Liver (tissue), 9 donors: ENCODE data around the gene PREB. TPM values are rescaled to one million over a fixed set of nuclear protein-coding genes. Genes with fewer than 3 reads are reported as not detected.

ENCODE experiments used
- DNase-seq: peaks from one replicate; pipeline ENCODE4 v3.0.0-alpha.2; 2017; ENCODE audit warnings: low spot score
- H3K27ac ChIP-seq, 2 donors: one replicate each; pipeline ENCODE4 v1.7.0; 2013; ENCODE audit warnings: inconsistent platforms in 2 of 2, low read length in 2 of 2, control low read depth in 1 of 2, low read depth in 1 of 2, mild to moderate bottlenecking in 1 of 2
- H3K27me3 ChIP-seq, 4 donors: one replicate each; pipeline versions ENCODE4 v1.6.1 to v1.7.0; 2013; ENCODE audit warnings: low read length in 3 of 4, inconsistent platforms in 1 of 4, mild to moderate bottlenecking in 1 of 4, moderate library complexity in 1 of 4; ENCODE audit not compliant: control insufficient read depth in 4 of 4, insufficient read depth in 4 of 4
- H3K36me3 ChIP-seq, 4 donors: one replicate each; pipeline versions ENCODE4 v1.6.1 to v1.7.0; 2013; ENCODE audit warnings: low read length in 3 of 4, mild to moderate bottlenecking in 3 of 4, low read depth in 1 of 4, moderate library complexity in 1 of 4; ENCODE audit not compliant: control insufficient read depth in 4 of 4, insufficient read depth in 3 of 4
- H3K4me1 ChIP-seq, 4 donors: one replicate each; pipeline versions ENCODE4 v1.6.1 to v1.7.0; 2013; ENCODE audit warnings: low read length in 3 of 4, mild to moderate bottlenecking in 3 of 4, moderate library complexity in 1 of 4; ENCODE audit not compliant: control insufficient read depth in 4 of 4, insufficient read depth in 4 of 4
- H3K4me3 ChIP-seq, 3 donors: one replicate each; pipeline versions ENCODE4 v1.6.1 to v1.7.0; 2013; ENCODE audit warnings: low read length in 3 of 3, control low read depth in 1 of 3, low read depth in 1 of 3, mild to moderate bottlenecking in 1 of 3
- H3K9ac ChIP-seq, 2 donors: one replicate each; pipeline ENCODE4 v1.7.0; 2013; ENCODE audit warnings: low read length in 2 of 2, mild to moderate bottlenecking in 2 of 2, moderate library complexity in 2 of 2, control low read depth in 1 of 2, low read depth in 1 of 2
- H3K9me3 ChIP-seq, 4 donors: one replicate each; pipeline versions ENCODE4 v1.6.1 to v1.7.0; 2013; ENCODE audit warnings: low read length in 3 of 4; ENCODE audit not compliant: control insufficient read depth in 4 of 4
- ATF3 ChIP-seq: IDR thresholded peaks from 2 replicates; pipeline ENCODE4 v1.6.1; 2016; ENCODE audit warnings: antibody characterized with exemption
- EGR1 ChIP-seq, 2 donors: IDR thresholded peaks; 2 replicates each; pipeline ENCODE4 v1.6.1; 2016 to 2018; ENCODE audit warnings: antibody characterized with exemption in 2 of 2, low read depth in 2 of 2
- FOXA1 ChIP-seq: IDR thresholded peaks from 2 replicates; pipeline ENCODE4 v1.6.1; 2016; ENCODE audit warnings: antibody characterized with exemption
- FOXA2 ChIP-seq: IDR thresholded peaks from 2 replicates; pipeline ENCODE4 v1.6.1; 2016; ENCODE audit warnings: antibody characterized with exemption
- GABPA ChIP-seq, 2 donors: IDR thresholded peaks in 1 of 2; conservative IDR thresholded peaks in 1 of 2; 2 replicates each; pipeline ENCODE4 v1.6.1; 2016; ENCODE audit warnings: antibody characterized with exemption in 2 of 2, mild to moderate bottlenecking in 1 of 2, moderate library complexity in 1 of 2
- HNF4A ChIP-seq, 2 donors: conservative IDR thresholded peaks; 2 replicates each; pipeline ENCODE4 v1.6.1; 2016; ENCODE audit warnings: antibody characterized with exemption in 2 of 2, mild to moderate bottlenecking in 2 of 2
- HNF4G ChIP-seq: IDR thresholded peaks from 2 replicates; pipeline ENCODE4 v1.6.1; 2016; ENCODE audit warnings: antibody characterized with exemption
- JUND ChIP-seq, 2 donors: IDR thresholded peaks; 2 replicates each; pipeline ENCODE4 v1.6.1; 2016; ENCODE audit warnings: antibody characterized with exemption in 2 of 2
- MAX ChIP-seq: IDR thresholded peaks from 2 replicates; pipeline ENCODE4 v1.6.1; 2016; ENCODE audit warnings: antibody characterized with exemption
- NR2F2 ChIP-seq: IDR thresholded peaks from 2 replicates; pipeline ENCODE4 v1.6.1; 2016; ENCODE audit warnings: antibody characterized with exemption
- RAD21 ChIP-seq, 2 donors: IDR thresholded peaks; 2 replicates each; pipeline ENCODE4 v1.6.1; 2016; ENCODE audit warnings: antibody characterized with exemption in 2 of 2, mild to moderate bottlenecking in 2 of 2
- REST ChIP-seq: IDR thresholded peaks from 2 replicates; pipeline ENCODE4 v1.6.1; 2016; ENCODE audit warnings: antibody characterized with exemption, mild to moderate bottlenecking
- RXRA ChIP-seq, 2 donors: IDR thresholded peaks; 2 replicates each; pipeline ENCODE4 v1.6.1; 2017 to 2018; ENCODE audit warnings: antibody characterized with exemption in 2 of 2, mild to moderate bottlenecking in 1 of 2
- SP1 ChIP-seq: IDR thresholded peaks from 2 replicates; pipeline ENCODE4 v1.6.1; 2018; ENCODE audit warnings: antibody characterized with exemption, mild to moderate bottlenecking
- TAF1 ChIP-seq: conservative IDR thresholded peaks from 2 replicates; pipeline ENCODE4 v1.6.1; 2016; ENCODE audit warnings: antibody characterized with exemption, mild to moderate bottlenecking
- YY1 ChIP-seq: IDR thresholded peaks from 2 replicates; pipeline ENCODE4 v1.6.1; 2016; ENCODE audit warnings: antibody characterized with exemption, mild to moderate bottlenecking
- WGBS: extraction: QIAGEN DNeasy Blood & Tissue Kit; methylation state at CpG from one replicate; pipeline ENCODE4 v1.1.7; 2013; 5-methylcytosine and 5-hydroxymethylcytosine counted together
- polyA plus RNA-seq, 2 donors: library from polyadenylated mRNA; stranded (reverse) in 1 of 2; unstranded in 1 of 2; fragments of 200-250 nt in 1 of 2; fragments of >200 nt in 1 of 2; fragmentation: Nextera tagmentation in 1 of 2; extraction: Ambion mirVana in 1 of 2; gene quantifications; one replicate each; pipeline versions ENCODE4 v1.2.1 to v1.2.3, GENCODE V29; 2013 to 2015
- total RNA-seq, 2 donors: library from RNA; depleted of rRNA; stranded (reverse); fragments of >200 nt; gene quantifications; one replicate each; pipeline ENCODE4 v1.2.3, GENCODE V29; 2014
- TF ChIP-seq, protein P1 (sequence below): IDR thresholded peaks from 2 replicates; pipeline ENCODE4 v1.6.1; 2016; ENCODE audit warnings: antibody characterized with exemption
- TF ChIP-seq, protein P2 (sequence below): fragments of 150-350 bp; IDR thresholded peaks from 2 replicates; pipeline ENCODE4 v1.5.1; 2017; ENCODE audit warnings: improper control_type of control experiment, low read depth, low read length; ENCODE audit not compliant: missing input control
- donor health status: healthy.
- donor health status: healthy.
- donor health status: healthy.
- donor health status: healthy.
- donor health status: healthy.

Gene PREB
- total and polyA plus RNA-seq, 4 donors = 21.5 to 98.4 (median 60.9) TPM

DNA sequence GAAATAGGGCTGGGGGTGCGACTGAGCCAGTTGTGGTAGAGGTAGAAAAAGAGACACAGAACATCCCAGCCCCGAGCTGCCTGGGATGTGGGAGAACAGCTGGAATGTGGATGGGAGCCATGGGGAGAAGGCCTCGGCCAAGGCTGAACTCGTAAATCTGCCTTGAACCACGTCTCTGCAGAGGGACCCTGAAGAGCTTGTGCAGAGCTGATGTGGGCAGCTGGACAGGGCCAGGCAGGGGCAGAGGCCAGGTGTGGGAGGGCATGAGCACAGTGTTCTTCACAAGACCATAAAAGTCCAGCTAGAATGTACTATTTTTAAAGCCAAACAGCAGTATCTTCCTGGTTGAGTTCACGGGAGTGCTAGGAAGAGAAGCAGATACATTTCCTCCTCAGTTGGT, 20.1 kb upstream of the PREB start:
- H3K36me3 ChIP-seq = no peaks in the 10 kb centered on the region
- H3K27me3 ChIP-seq = no peaks in the 10 kb centered on the region
- no peak overlapping the region for H3K4me3 ChIP-seq
- TF ChIP-seq, protein P1, sequence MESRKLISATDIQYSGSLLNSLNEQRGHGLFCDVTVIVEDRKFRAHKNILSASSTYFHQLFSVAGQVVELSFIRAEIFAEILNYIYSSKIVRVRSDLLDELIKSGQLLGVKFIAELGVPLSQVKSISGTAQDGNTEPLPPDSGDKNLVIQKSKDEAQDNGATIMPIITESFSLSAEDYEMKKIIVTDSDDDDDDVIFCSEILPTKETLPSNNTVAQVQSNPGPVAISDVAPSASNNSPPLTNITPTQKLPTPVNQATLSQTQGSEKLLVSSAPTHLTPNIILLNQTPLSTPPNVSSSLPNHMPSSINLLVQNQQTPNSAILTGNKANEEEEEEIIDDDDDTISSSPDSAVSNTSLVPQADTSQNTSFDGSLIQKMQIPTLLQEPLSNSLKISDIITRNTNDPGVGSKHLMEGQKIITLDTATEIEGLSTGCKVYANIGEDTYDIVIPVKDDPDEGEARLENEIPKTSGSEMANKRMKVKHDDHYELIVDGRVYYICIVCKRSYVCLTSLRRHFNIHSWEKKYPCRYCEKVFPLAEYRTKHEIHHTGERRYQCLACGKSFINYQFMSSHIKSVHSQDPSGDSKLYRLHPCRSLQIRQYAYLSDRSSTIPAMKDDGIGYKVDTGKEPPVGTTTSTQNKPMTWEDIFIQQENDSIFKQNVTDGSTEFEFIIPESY = no peak
- TF ChIP-seq JUND (IDR thresholded peaks at IDR 0.05) = no peak
- no peak for TF ChIP-seq REST
- no peak for TF ChIP-seq HNF4A (conservative IDR thresholded peaks at IDR 0.05)
- TF ChIP-seq FOXA2 = no peak
- no peak for TF ChIP-seq EGR1 (IDR thresholded peaks at IDR 0.05; ENCODE audit: low read depth in 2 of 2)
- TF ChIP-seq HNF4G = no peak
- TF ChIP-seq SP1 = no peak
- TF ChIP-seq RAD21 (IDR thresholded peaks at IDR 0.05) = no peak
- TF ChIP-seq ATF3 = no peak
- no peak for TF ChIP-seq FOXA1
- TF ChIP-seq GABPA (IDR thresholded peaks at IDR 0.05 in 1 of 2, conservative IDR thresholded peaks at IDR 0.05 in 1 of 2) = no peak
- TF ChIP-seq YY1 = no peak
- TF ChIP-seq RXRA (IDR thresholded peaks at IDR 0.05) = no peak
- TF ChIP-seq MAX = no peak
- TF ChIP-seq, protein P2, sequence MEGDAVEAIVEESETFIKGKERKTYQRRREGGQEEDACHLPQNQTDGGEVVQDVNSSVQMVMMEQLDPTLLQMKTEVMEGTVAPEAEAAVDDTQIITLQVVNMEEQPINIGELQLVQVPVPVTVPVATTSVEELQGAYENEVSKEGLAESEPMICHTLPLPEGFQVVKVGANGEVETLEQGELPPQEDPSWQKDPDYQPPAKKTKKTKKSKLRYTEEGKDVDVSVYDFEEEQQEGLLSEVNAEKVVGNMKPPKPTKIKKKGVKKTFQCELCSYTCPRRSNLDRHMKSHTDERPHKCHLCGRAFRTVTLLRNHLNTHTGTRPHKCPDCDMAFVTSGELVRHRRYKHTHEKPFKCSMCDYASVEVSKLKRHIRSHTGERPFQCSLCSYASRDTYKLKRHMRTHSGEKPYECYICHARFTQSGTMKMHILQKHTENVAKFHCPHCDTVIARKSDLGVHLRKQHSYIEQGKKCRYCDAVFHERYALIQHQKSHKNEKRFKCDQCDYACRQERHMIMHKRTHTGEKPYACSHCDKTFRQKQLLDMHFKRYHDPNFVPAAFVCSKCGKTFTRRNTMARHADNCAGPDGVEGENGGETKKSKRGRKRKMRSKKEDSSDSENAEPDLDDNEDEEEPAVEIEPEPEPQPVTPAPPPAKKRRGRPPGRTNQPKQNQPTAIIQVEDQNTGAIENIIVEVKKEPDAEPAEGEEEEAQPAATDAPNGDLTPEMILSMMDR = no peak
- TF ChIP-seq TAF1 = no peak
- TF ChIP-seq NR2F2 = no peak
- H3K9me3 ChIP-seq = no peaks in the 10 kb centered on the region
- no peak overlapping the region for H3K27ac ChIP-seq
- H3K9ac ChIP-seq = no peak overlapping the region
- no peaks in the 10 kb centered on the region for H3K4me1 ChIP-seq
- no peak for DNase-seq
- 91% methylated on average over 6 of the region's 6 CpGs for WGBS
